ENCODE data around the gene ATP5F1E.

ATP5F1E gene

GRCh38 chr20:58980711-58981627 lies 51.2 kb downstream of the ATP5F1E start, which contains the start of gene NELFCD:
Gene NELFCD, plus strand, starts transcription at chr20:58981256. Its CDS starts 54 bp downstream, at chr20:58981310.
- Mint-ChIP-seq H3K4me3 (peak within 1 kb of the TSS; percentile 77), H3K27ac (peak within 1 kb of the TSS; percentile 81), H3K4me1 (ENCODE audit: low read depth) (peaks cover 48% of the 10 kb centered on the region), H3K9me3 (peaks cover 5% of the 10 kb centered on the region), H3K36me3 (ENCODE audit: low read depth) (peaks cover 9% of the 10 kb centered on the region), H3K27me3 (peaks cover 5% of the 10 kb centered on the region)
- intact Hi-C loops (cut with micrococcal nuclease): loop anchor here (5.0 to 10.0 kb wide), 2 partner anchors 54 to 89 kb away; partner anchors contain the start of gene ATP5F1E

GRCh38 chr20:58978351-58979190 lies 53.6 kb downstream of the ATP5F1E start:
- Mint-ChIP-seq H3K27me3 (peaks cover 5% of the 10 kb centered on the region), H3K9me3 (peaks cover 13% of the 10 kb centered on the region), H3K4me1 (ENCODE audit: low read depth) (peaks cover 33% of the 10 kb centered on the region), H3K4me3 (no peak overlapping the region), H3K27ac (no peak overlapping the region), H3K36me3 (ENCODE audit: low read depth) (no peaks in the 10 kb centered on the region)
- intact Hi-C loops (cut with micrococcal nuclease): no loop called here

GRCh38 chr20:58976061-58976730 lies 55.9 kb downstream of the ATP5F1E start:
- no peak overlapping the region for H3K27ac Mint-ChIP-seq
- H3K9me3 Mint-ChIP-seq: peaks cover 13% of the 10 kb centered on the region
- no peak overlapping the region for H3K4me3 Mint-ChIP-seq
- intact Hi-C loops (cut with micrococcal nuclease): no loop called here
- peaks cover 23% of the 10 kb centered on the region for H3K4me1 Mint-ChIP-seq (ENCODE audit: low read depth)
- H3K36me3 Mint-ChIP-seq (ENCODE audit: low read depth): no peaks in the 10 kb centered on the region
- H3K27me3 Mint-ChIP-seq: peaks cover 5% of the 10 kb centered on the region
